Measurements from ENCODE around the gene NRXN3. TPM values are rescaled to one million over a fixed set of nuclear protein-coding genes. Genes with fewer than 3 reads are reported as not detected.

The NRXN3 gene
- polyA plus RNA-seq, 1 of the 3 experiments (the other 2 are of a cell fraction) = 1.6 TPM

DNA sequence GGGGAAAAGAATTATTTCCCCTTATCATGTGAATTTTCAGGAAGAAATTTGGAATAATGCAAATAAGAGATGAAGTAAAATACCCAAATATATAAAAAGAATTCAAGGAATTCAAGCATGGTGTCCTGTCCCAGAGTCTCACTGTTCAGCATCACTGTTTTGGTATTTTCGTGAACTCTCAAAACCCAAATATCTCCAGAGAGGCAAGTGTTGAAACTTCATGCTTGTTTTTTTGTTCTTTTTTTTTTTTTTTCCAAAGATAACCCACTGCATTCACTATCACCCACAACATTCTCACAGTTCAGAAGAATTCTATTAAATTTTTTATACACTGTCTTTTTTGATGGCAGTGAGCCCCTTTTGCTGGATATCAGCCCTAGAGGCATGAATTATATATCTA is 1686.2 kb downstream of the NRXN3 start:
- no peaks in the 10 kb centered on the region for H3K9me2 ChIP-seq
- H3K36me3 ChIP-seq (replicated peaks in 1 of 2; ENCODE audit: control insufficient read depth in 1 of 2, insufficient read depth in 2 of 2, low read length in 1 of 2) = no peaks in the 10 kb centered on the region
- no peak overlapping the region for H3K4me2 ChIP-seq
- no peaks in the 10 kb centered on the region for H3K9me3 ChIP-seq
- no peaks in the 10 kb centered on the region for H3F3A ChIP-seq (replicated peaks; ENCODE audit: insufficient read depth)
- no peak overlapping the region for H3K27ac ChIP-seq (ENCODE audit: low read depth in 2 of 2, low read length in 1 of 2)
- H3K9ac ChIP-seq = no peak overlapping the region
- H3K79me2 ChIP-seq (ENCODE audit: insufficient read depth) = no peaks in the 10 kb centered on the region
- CTCF ChIA-PET = no interaction called here
- TF ChIP-seq, protein P1, sequence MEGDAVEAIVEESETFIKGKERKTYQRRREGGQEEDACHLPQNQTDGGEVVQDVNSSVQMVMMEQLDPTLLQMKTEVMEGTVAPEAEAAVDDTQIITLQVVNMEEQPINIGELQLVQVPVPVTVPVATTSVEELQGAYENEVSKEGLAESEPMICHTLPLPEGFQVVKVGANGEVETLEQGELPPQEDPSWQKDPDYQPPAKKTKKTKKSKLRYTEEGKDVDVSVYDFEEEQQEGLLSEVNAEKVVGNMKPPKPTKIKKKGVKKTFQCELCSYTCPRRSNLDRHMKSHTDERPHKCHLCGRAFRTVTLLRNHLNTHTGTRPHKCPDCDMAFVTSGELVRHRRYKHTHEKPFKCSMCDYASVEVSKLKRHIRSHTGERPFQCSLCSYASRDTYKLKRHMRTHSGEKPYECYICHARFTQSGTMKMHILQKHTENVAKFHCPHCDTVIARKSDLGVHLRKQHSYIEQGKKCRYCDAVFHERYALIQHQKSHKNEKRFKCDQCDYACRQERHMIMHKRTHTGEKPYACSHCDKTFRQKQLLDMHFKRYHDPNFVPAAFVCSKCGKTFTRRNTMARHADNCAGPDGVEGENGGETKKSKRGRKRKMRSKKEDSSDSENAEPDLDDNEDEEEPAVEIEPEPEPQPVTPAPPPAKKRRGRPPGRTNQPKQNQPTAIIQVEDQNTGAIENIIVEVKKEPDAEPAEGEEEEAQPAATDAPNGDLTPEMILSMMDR (IDR thresholded peaks at IDR 0.05) = no peak
- peaks cover 0 to 8% of the 10 kb centered on the region in 2 experiments; a peak in 1 of 4 replicates for H3K4me1 ChIP-seq (ENCODE audit: control insufficient read depth in 1 of 2, insufficient read depth in 2 of 2, low read depth in 1 of 2, low read length in 1 of 2)
- H3K4me3 ChIP-seq (ENCODE audit: low read depth in 2 of 2, low read length in 1 of 2) = no peak overlapping the region
- no peak for DNase-seq
- H2AFZ ChIP-seq (ENCODE audit: low read depth) = no peak overlapping the region
- H4K20me1 ChIP-seq (ENCODE audit: insufficient read depth) = no peaks in the 10 kb centered on the region
- H3K27me3 ChIP-seq (ENCODE audit: insufficient read depth) = no peaks in the 10 kb centered on the region
- 21% methylated on average over 1 of the region's 1 CpG for WGBS (ENCODE audit: low lambda C conversion rate)
- POLR2A ChIA-PET = no interaction called here

- H2AFZ ChIP-seq (ENCODE audit: low read depth) = no peak overlapping the region
- peak; percentile 25; the same call in 1 of the 2 replicates for TF ChIP-seq RAD21 (IDR thresholded peaks at IDR 0.05; ENCODE audit: low read length)
- peak; percentile 23; the same call in 1 of the 2 replicates for TF ChIP-seq SMC3 (IDR thresholded peaks at IDR 0.05; ENCODE audit: low read depth, low read length)
- TF ChIP-seq, protein P1 (IDR thresholded peaks at IDR 0.05) = peak; percentile 22; the same call in 1 of the 2 replicates
- no peak for TF ChIP-seq JUND (IDR thresholded peaks at IDR 0.05)
- no peak for DNase-seq
- H3K9me2 ChIP-seq = no peaks in the 10 kb centered on the region
- ChIA-PET CTCF (no interaction called here), POLR2A (no interaction called here)
- no peaks in the 10 kb centered on the region for H3F3A ChIP-seq (replicated peaks; ENCODE audit: insufficient read depth)
- H4K20me1 ChIP-seq (ENCODE audit: insufficient read depth) = no peaks in the 10 kb centered on the region
- H3K9ac ChIP-seq = no peak overlapping the region
- no peaks in the 10 kb centered on the region for H3K79me2 ChIP-seq (ENCODE audit: insufficient read depth)
- no peak overlapping the region for H3K4me2 ChIP-seq
- H3K27ac ChIP-seq (ENCODE audit: low read depth in 2 of 2, low read length in 1 of 2) = no peak overlapping the region
- WGBS (ENCODE audit: low lambda C conversion rate) = 30% methylated on average over 9 of the region's 9 CpGs
- no peaks in the 10 kb centered on the region for H3K9me3 ChIP-seq
- H3K27me3 ChIP-seq (ENCODE audit: insufficient read depth) = no peaks in the 10 kb centered on the region
- H3K4me1 ChIP-seq (ENCODE audit: control insufficient read depth in 1 of 2, insufficient read depth in 2 of 2, low read depth in 1 of 2, low read length in 1 of 2) = peaks cover 0 to 3% of the 10 kb centered on the region in 2 experiments; a peak in 1 of 4 replicates
- no peak overlapping the region for H3K4me3 ChIP-seq (ENCODE audit: low read depth in 2 of 2, low read length in 1 of 2)
- no peaks in the 10 kb centered on the region for H3K36me3 ChIP-seq (replicated peaks in 1 of 2; ENCODE audit: control insufficient read depth in 1 of 2, insufficient read depth in 2 of 2, low read length in 1 of 2)
Observed at GRCh38 chr14:79861111-79861510, 1690.9 kb downstream of the NRXN3 start.

DNA sequence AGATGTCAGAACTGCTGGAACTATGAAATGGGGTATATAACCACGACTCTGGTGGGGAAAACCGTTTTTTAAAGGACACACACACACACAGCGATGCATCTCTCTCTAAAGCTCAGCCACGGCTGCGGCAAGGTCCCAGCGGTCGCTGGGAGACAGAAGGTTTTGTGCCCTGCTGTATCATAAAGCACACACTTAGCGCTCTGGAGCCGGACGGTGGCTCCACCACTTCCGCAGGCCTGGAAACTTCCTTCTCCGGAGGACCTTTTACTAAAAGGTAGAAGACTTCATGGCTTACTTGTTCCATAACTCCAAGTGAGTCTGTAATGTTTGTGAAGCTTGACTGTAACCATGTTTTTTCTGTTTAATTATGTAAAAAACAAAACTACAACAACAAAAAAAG is 1691.9 kb downstream of the NRXN3 start:
- Histone ChIP-seq H3K79me2 (ENCODE audit: insufficient read depth) (no peaks in the 10 kb centered on the region), H3K4me1 (ENCODE audit: control insufficient read depth in 1 of 2, insufficient read depth in 2 of 2, low read depth in 1 of 2, low read length in 1 of 2) (no peaks in the 10 kb centered on the region), H3K27me3 (ENCODE audit: insufficient read depth) (no peaks in the 10 kb centered on the region), H3K9ac (no peak overlapping the region), H3K27ac (ENCODE audit: low read depth in 2 of 2, low read length in 1 of 2) (no peak overlapping the region), H2AFZ (ENCODE audit: low read depth) (no peak overlapping the region), H3F3A (replicated peaks; ENCODE audit: insufficient read depth) (no peaks in the 10 kb centered on the region), H3K9me2 (no peaks in the 10 kb centered on the region), H3K9me3 (no peaks in the 10 kb centered on the region), H4K20me1 (ENCODE audit: insufficient read depth) (no peaks in the 10 kb centered on the region), H3K36me3 (replicated peaks in 1 of 2; ENCODE audit: control insufficient read depth in 1 of 2, insufficient read depth in 2 of 2, low read length in 1 of 2) (no peaks in the 10 kb centered on the region), H3K4me3 (ENCODE audit: low read depth in 2 of 2, low read length in 1 of 2) (no peak overlapping the region), H3K4me2 (no peak overlapping the region)
- ChIA-PET POLR2A (no interaction called here), CTCF (no interaction called here)
- no peak for TF ChIP-seq MXI1 (IDR thresholded peaks at IDR 0.05; ENCODE audit: low read depth, low read length)
- TF ChIP-seq MEF2A (IDR thresholded peaks at IDR 0.05; ENCODE audit: borderline replicate concordance, low read depth) = no peak
- no peak for TF ChIP-seq FOXJ3 (CRISPR knock-in tag; IDR thresholded peaks at IDR 0.05)
- no peak for TF ChIP-seq TEAD4 (IDR thresholded peaks at IDR 0.05; ENCODE audit: borderline replicate concordance, insufficient read depth)
- TF ChIP-seq IRF3 (IDR thresholded peaks at IDR 0.05; ENCODE audit: low read depth, low read length) = no peak
- no peak for TF ChIP-seq SMC3 (IDR thresholded peaks at IDR 0.05; ENCODE audit: low read depth, low read length)
- 60% methylated on average over 12 of the region's 12 CpGs for WGBS (ENCODE audit: low lambda C conversion rate)
- no peak for DNase-seq

Data from SK-N-SH (cell line).